HEK293 (cell line): ENCODE results near the gene EYA2.

Source experiments
- CTCF ChIA-PET: fragments of 350-600 bp; formaldehyde crosslinking; extraction: SDS; loops from one replicate; lab custom pipeline; 2021; ENCODE audit warnings: antibody characterized with exemption; lab: Yijun Ruan, JAX
- POLR2A ChIA-PET: fragments of 300-600 bp; formaldehyde crosslinking; extraction: SDS; loops from one replicate; lab custom pipeline; 2020; ENCODE audit warnings: antibody characterized with exemption, inconsistent platforms; lab: Yijun Ruan, JAX
- H3K27ac ChIP-seq: fragments of 200-500 bp; sonication (Bioruptor generic); 2 replicates; pipeline ENCODE4 v1.5.1; 2014; ENCODE audit warnings: low read depth, low read length, control low read depth, inconsistent platforms; ENCODE audit errors: extremely low read depth
- H3K36me3 ChIP-seq, 2 experiments: fragments of 200-500 bp in 1 of 2; sonication (Bioruptor generic) in 1 of 2; 1 replicate in 1 of 2; 2 replicates in 1 of 2; pipeline ENCODE4 v1.5.1; 2014 to 2017; ENCODE audit warnings: inconsistent platforms in 2 of 2, low read length in 2 of 2; ENCODE audit not compliant: control insufficient read depth in 2 of 2, insufficient read depth in 1 of 2
- H3K4me1 ChIP-seq: fragments of 200-500 bp; sonication (Bioruptor generic); 2 replicates; pipeline ENCODE4 v1.5.1; 2014; ENCODE audit warnings: mild to moderate bottlenecking, low read length, inconsistent platforms; ENCODE audit not compliant: control insufficient read depth, insufficient read depth
- H3K4me3 ChIP-seq: 2 replicates; pipeline ENCODE4 v1.5.1; 2011; ENCODE audit warnings: low read depth, mild to moderate bottlenecking, control low read depth, low read length, moderate library complexity
- H3K9me3 ChIP-seq: fragments of 200-500 bp; sonication (Bioruptor generic); 2 replicates; pipeline ENCODE4 v1.5.1; 2014; ENCODE audit warnings: low read depth, low read length, inconsistent platforms; ENCODE audit not compliant: control insufficient read depth, insufficient read depth
- BCL11A ChIP-seq: fragments of 450-650 bp; formaldehyde crosslinking; IDR thresholded peaks from 2 replicates; pipeline ENCODE4 v1.5.1; 2016; ENCODE audit warnings: low read depth, missing biosample characterization, missing genetic modification characterization
- BCL6B ChIP-seq: fragments of 450-650 bp; formaldehyde crosslinking; IDR thresholded peaks from 2 replicates; pipeline ENCODE4 v1.5.1; 2017; ENCODE audit warnings: missing biosample characterization, missing genetic modification characterization
- ELK4 ChIP-seq: IDR thresholded peaks from 2 replicates; pipeline ENCODE4 v1.6.1; 2011; ENCODE audit warnings: mild to moderate bottlenecking, low read depth, low read length, borderline replicate concordance
- KLF16 ChIP-seq: fragments of 450-650 bp; formaldehyde crosslinking; IDR thresholded peaks from 2 replicates; pipeline ENCODE4 v1.5.1; 2017; ENCODE audit warnings: missing biosample characterization, missing genetic modification characterization
- MEIS1 ChIP-seq: sonication (generic); formaldehyde crosslinking; IDR thresholded peaks from 2 replicates; pipeline ENCODE4 v1.8.1; 2022; ENCODE audit warnings: missing genetic modification reagents, mild to moderate bottlenecking, borderline replicate concordance
- RBAK ChIP-seq: fragments of 450-650 bp; formaldehyde crosslinking; IDR thresholded peaks from 2 replicates; pipeline ENCODE4 v1.5.1; 2016; ENCODE audit warnings: missing biosample characterization, missing genetic modification characterization
- WT1 ChIP-seq: fragments of 450-650 bp; formaldehyde crosslinking; IDR thresholded peaks from 2 replicates; pipeline ENCODE4 v1.5.1; 2016; ENCODE audit warnings: missing biosample characterization, missing genetic modification characterization
- ZEB2 ChIP-seq: fragments of 450-650 bp; formaldehyde crosslinking; IDR thresholded peaks from 2 replicates; pipeline ENCODE4 v1.5.1; 2016; ENCODE audit warnings: missing biosample characterization, missing genetic modification characterization
- ZNF280C ChIP-seq: fragments of 450-650 bp; formaldehyde crosslinking; IDR thresholded peaks from 2 replicates; pipeline ENCODE4 v1.5.1; 2016; ENCODE audit warnings: missing biosample characterization, missing genetic modification characterization
- ZNF280D ChIP-seq: fragments of 450-650 bp; formaldehyde crosslinking; IDR thresholded peaks from 2 replicates; pipeline ENCODE4 v1.5.1; 2016; ENCODE audit warnings: missing biosample characterization, missing genetic modification characterization
- ZNF366 ChIP-seq: fragments of 450-650 bp; formaldehyde crosslinking; conservative IDR thresholded peaks from 2 replicates; pipeline ENCODE4 v1.5.1; 2016; ENCODE audit warnings: missing biosample characterization, missing genetic modification characterization
- ZNF518A ChIP-seq: fragments of 450-650 bp; formaldehyde crosslinking; conservative IDR thresholded peaks from 2 replicates; pipeline ENCODE4 v1.5.1; 2016; ENCODE audit warnings: low read depth, missing biosample characterization, missing genetic modification characterization
- ZNF621 ChIP-seq: fragments of 450-650 bp; formaldehyde crosslinking; IDR thresholded peaks from 2 replicates; pipeline ENCODE4 v1.5.1; 2017; ENCODE audit warnings: missing biosample characterization, missing genetic modification characterization
- ZNF654 ChIP-seq: fragments of 450-650 bp; formaldehyde crosslinking; IDR thresholded peaks from 2 replicates; pipeline ENCODE4 v1.5.1; 2016; ENCODE audit warnings: low read depth, missing biosample characterization, missing genetic modification characterization
- ZNF664 ChIP-seq: fragments of 450-650 bp; formaldehyde crosslinking; IDR thresholded peaks from 2 replicates; pipeline ENCODE4 v1.5.1; 2016; ENCODE audit warnings: missing biosample characterization, missing genetic modification characterization
- ZNF704 ChIP-seq: fragments of 450-650 bp; formaldehyde crosslinking; IDR thresholded peaks from 2 replicates; pipeline ENCODE4 v1.5.1; 2016; ENCODE audit warnings: missing biosample characterization, missing genetic modification characterization
- ZSCAN18 ChIP-seq: fragments of 450-650 bp; formaldehyde crosslinking; IDR thresholded peaks from 2 replicates; pipeline ENCODE4 v1.5.1; 2016; ENCODE audit warnings: missing biosample characterization, missing genetic modification characterization

Gene EYA2

GRCh38 chr20:46991168-46991567 is 96.5 kb downstream of the EYA2 start:
- Histone ChIP-seq H3K27ac (no peak overlapping the region), H3K4me1 (no peaks in the 10 kb centered on the region), H3K4me3 (no peak overlapping the region), H3K9me3 (no peaks in the 10 kb centered on the region), H3K36me3 (peaks cover 0 to 8% of the 10 kb centered on the region in 2 experiments; a peak in 1 of 3 replicates)
- TF ChIP-seq ZNF280C (tag by site-specific recombination) (no peak), BCL11A (tag by site-specific recombination) (no peak), ZNF621 (tag by site-specific recombination) (no peak), ELK4 (no peak), ZNF518A (tag by site-specific recombination) (no peak), ZNF654 (no peak), MEIS1 (CRISPR knock-in tag) (no peak), ZNF664 (tag by site-specific recombination) (no peak), ZSCAN18 (no peak), ZNF366 (tag by site-specific recombination) (no peak), KLF16 (no peak), BCL6B (no peak)
- TF ChIP-seq, all 188 proteins: peak for 0
- CTCF ChIA-PET = interaction anchor here (0.6 kb wide), 1 partner anchor 99 kb away, joined by 3 read pairs; no protein-coding TSS in a partner anchor
- POLR2A ChIA-PET = no interaction called here

- CTCF ChIA-PET = no interaction called here
- POLR2A ChIA-PET = no interaction called here
- no peak overlapping the region for H3K27ac ChIP-seq
- no peak for TF ChIP-seq ZNF704 (tag by site-specific recombination)
- TF ChIP-seq RBAK (tag by site-specific recombination) = no peak
- no peak for TF ChIP-seq WT1 (tag by site-specific recombination)
- TF ChIP-seq ZEB2 (tag by site-specific recombination) = no peak
- TF ChIP-seq ZNF280D (tag by site-specific recombination) = no peak
Observed at GRCh38 chr20:46991880-46992639, 97.4 kb downstream of the EYA2 start.

More at GRCh38 chr20:46991880-46992639, 97.4 kb downstream of the EYA2 start:
- Histone ChIP-seq H3K36me3 (peaks cover 0 to 8% of the 10 kb centered on the region in 2 experiments; a peak in 1 of 3 replicates), H3K4me1 (no peaks in the 10 kb centered on the region), H3K9me3 (no peaks in the 10 kb centered on the region), H3K4me3 (no peak overlapping the region)
